Measurements from ENCODE around the gene TEX13B. TPM values are rescaled to one million over a fixed set of nuclear protein-coding genes. Genes with fewer than 3 reads are reported as not detected.
"Not testable (repeated sequence)": the region's sequence is repeated elsewhere in the genome, so short reads cannot be mapped to it uniquely, and the experiment has no call there.

The TEX13B gene
- total RNA-seq, 1 donor from 2014 or later: not detected

DNA sequence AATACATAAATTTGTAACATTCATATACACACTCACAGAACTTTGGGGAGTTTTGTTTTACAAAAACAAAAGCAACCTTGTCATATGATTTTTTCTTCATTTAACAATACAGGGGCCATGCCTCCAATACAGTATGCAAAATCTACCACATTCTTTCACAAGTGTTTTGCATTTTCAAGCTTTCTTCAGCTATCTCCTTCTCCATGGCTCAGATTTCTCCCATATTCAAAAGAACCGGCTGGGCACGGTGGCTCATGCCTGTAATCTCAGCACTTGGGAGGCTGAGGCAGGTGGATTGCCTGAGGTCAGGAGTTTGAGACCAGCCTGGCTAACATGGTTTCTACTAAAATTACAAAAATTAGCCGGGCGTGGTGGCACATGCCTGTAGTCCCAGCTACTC, 4.1 kb downstream of the TEX13B start:
- Mint-ChIP-seq H3K9me3 (no peaks in the 10 kb centered on the region), H3K4me1 (ENCODE audit: unreplicated experiment) (no peaks in the 10 kb centered on the region), H3K27me3 (peaks cover 3% of the 10 kb centered on the region), H3K4me3 (no peak overlapping the region), H3K36me3 (no peaks in the 10 kb centered on the region), H3K27ac (no peak overlapping the region)
- no peak for TF ChIP-seq CTCF (conservative IDR thresholded peaks at IDR 0.05)
- no peak for DNase-seq (ENCODE audit: extremely low spot score, unreplicated experiment)

DNA sequence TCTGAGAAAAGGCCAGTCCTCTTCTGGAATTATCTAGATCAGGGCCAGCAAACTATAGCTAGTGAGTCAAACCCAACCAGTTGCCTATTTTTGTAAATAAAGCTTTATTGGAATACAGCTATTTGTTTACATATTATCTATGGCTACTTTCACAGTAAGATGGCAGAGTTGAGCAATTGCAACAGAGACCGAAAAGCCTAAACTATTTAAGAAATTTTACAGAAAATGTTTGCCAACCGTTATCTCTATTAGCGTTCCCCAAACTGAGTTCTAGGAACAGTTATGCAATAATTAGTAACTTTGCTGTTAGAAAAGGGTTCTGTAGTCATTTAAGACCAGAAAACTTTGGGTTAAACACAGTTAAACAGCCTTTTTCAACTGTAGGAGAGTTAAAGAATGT, 10.5 kb downstream of the TEX13B start:
- Mint-ChIP-seq H3K36me3 (no peaks in the 10 kb centered on the region), H3K27me3 (no peaks in the 10 kb centered on the region), H3K9me3 (no peaks in the 10 kb centered on the region), H3K4me3 (no peak overlapping the region), H3K27ac (no peak overlapping the region), H3K4me1 (ENCODE audit: unreplicated experiment) (no peaks in the 10 kb centered on the region)
- TF ChIP-seq CTCF (conservative IDR thresholded peaks at IDR 0.05): no peak
- DNase-seq (ENCODE audit: extremely low spot score, unreplicated experiment): no peak

DNA sequence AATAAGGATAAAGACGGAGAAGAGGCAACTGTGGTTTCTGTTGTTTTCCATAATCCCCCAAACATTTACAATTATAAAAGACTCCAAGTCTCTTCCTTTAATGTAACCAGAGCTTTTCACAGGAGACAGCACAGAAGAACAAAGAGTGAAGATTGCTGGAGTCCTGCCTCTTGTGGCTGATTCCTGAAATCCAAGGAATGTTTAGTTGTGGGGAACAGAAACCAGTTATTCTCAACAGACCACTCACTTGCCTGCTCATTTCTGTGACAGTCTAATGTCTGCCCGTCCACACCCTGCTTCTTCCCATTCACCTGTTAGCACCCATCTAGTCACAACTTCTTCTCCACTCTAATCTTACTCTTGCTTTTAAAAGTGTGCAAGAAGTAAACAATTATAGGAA, 12.1 kb downstream of the TEX13B start:
- no peak overlapping the region for H3K4me3 Mint-ChIP-seq
- H3K4me1 Mint-ChIP-seq (ENCODE audit: unreplicated experiment): no peaks in the 10 kb centered on the region
- no peak overlapping the region for H3K27ac Mint-ChIP-seq
- H3K9me3 Mint-ChIP-seq: no peaks in the 10 kb centered on the region
- TF ChIP-seq CTCF (conservative IDR thresholded peaks at IDR 0.05): no peak
- H3K36me3 Mint-ChIP-seq: no peaks in the 10 kb centered on the region
- no peak for DNase-seq (ENCODE audit: extremely low spot score, unreplicated experiment)
- H3K27me3 Mint-ChIP-seq: no peaks in the 10 kb centered on the region

DNA sequence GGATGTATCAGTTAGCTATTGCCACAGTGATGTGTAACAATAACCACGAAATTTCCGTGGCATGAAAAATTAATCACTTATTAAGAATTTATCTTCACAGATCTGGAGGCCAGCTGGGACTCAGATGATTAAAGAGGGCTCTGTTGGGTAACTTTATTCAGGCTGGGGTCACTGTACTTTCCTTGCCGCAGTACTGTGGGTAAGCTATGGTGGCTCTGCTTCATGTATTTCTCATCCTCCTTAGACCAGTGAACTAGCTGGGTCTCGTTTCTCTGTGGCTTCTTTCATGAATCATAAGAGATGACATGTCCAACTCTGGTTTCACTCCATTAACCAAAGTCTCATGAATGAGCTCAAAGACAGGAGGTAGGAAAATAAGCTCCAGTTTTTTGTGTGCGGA, 13.5 kb downstream of the TEX13B start:
- no peak for DNase-seq (ENCODE audit: extremely low spot score, unreplicated experiment)
- no peaks in the 10 kb centered on the region for H3K36me3 Mint-ChIP-seq
- H3K4me1 Mint-ChIP-seq (ENCODE audit: unreplicated experiment): no peaks in the 10 kb centered on the region
- H3K4me3 Mint-ChIP-seq: no peak overlapping the region
- no peak overlapping the region for H3K27ac Mint-ChIP-seq
- no peak for TF ChIP-seq CTCF (conservative IDR thresholded peaks at IDR 0.05)
- no peaks in the 10 kb centered on the region for H3K9me3 Mint-ChIP-seq
- no peaks in the 10 kb centered on the region for H3K27me3 Mint-ChIP-seq

DNA sequence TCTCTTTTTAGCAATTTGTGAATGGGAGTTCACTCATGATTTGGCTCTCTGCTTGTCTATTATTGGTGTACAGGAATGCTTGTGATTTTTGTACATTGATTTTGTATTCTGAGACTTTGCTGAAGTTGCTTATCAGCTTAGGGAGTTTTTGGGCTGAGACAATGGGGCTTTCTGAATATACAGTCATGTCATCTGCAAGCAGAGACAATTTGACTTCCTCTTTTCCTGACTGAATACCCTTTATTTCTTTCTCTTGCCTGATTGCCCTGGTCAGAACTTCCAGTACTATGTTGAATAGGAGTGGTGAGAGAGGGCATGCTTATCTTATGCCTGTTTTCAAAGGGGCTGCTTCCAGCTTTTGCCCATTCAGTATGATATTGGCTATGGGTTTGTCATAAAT, 26.8 kb downstream of the TEX13B start:
- not testable (repeated sequence) for H3K9me3 Mint-ChIP-seq; H3K27me3 Mint-ChIP-seq; H3K4me3 Mint-ChIP-seq; H3K36me3 Mint-ChIP-seq; H3K27ac Mint-ChIP-seq; H3K4me1 Mint-ChIP-seq (ENCODE audit: unreplicated experiment); DNase-seq (ENCODE audit: extremely low spot score, unreplicated experiment)

GRCh38 chrX:107940095-107940494, 42.1 kb downstream of the TEX13B start:
- Mint-ChIP-seq H3K4me1 (ENCODE audit: unreplicated experiment) (no peaks in the 10 kb centered on the region), H3K9me3 (peaks cover 4% of the 10 kb centered on the region), H3K4me3 (no peak overlapping the region), H3K36me3 (no peaks in the 10 kb centered on the region), H3K27me3 (peaks cover 22% of the 10 kb centered on the region), H3K27ac (no peak overlapping the region)
- no peak for TF ChIP-seq CTCF (conservative IDR thresholded peaks at IDR 0.05)
- DNase-seq (ENCODE audit: extremely low spot score, unreplicated experiment): no peak

Data from type B pancreatic cell (in vitro differentiated cells).